GM21423 (cell line): ENCODE data around the gene NAPSA.
A peak's percentile ranks its signal among the peaks of the same experiment; 100 is the strongest.
"Not testable (repeated sequence)": the region's sequence is repeated elsewhere in the genome, so short reads cannot be mapped to it uniquely, and the experiment has no call there.

Experiments
- ATAC-seq: cut with Tn5 transposase; IDR thresholded peaks from one replicate; pipeline ENCODE4 v1.9.1; 2021; ENCODE audit warnings: mild to moderate bottlenecking, moderate library complexity; ENCODE audit not compliant: unreplicated experiment

NAPSA gene

DNA sequence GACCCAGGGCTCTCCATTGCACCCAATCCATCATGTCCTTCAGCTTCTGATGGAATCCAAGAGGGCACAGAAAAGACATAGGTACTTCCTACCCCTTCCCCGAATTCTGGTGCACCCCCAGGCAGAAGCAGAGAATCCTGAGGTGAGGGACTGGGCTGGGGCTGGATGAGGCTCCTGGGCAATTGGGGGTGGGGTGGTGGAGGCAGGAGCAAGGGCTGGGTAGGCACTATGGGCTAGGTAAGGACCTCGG is 33.5 kb downstream of the NAPSA start:
- no peak for ATAC-seq

DNA sequence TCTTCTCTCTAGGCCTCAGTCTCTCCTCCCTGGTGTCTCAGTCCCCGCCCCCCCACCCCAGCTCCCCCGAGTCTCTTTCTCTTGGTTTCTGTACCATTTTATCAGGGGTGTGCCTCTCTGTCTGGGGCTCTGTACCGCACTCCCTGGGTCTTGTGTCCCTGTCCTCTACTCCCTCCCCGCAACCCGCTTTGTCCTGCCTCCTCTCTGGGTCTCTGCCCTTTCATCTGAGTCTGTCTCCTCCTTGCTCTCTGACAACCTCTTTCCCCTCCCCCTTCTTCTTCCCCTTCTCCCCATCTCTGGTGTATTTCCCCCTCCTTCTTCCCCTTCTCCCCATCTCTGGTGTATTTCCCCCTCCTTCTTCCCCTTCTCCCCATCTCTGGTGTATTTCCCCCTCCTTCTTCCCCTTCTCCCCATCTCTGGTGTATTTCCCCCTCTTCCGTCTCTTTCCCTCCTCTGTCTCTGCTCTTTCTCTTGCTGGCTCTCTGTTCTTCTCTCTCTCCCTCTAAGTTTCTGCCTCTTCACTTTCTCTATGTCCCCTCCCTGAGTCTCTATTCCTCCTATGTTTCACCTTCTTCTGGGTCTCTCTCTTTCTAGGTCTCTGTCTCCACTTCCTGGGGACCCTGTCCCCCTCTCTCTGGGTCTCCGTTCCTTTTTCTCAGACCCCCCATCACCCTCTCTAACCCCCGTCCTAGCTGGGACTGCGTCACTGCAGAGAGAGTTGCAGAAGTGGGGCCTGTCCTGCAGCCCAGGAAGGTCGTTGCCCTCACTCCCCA is 34.0 kb downstream of the NAPSA start:
- no peak for ATAC-seq

DNA sequence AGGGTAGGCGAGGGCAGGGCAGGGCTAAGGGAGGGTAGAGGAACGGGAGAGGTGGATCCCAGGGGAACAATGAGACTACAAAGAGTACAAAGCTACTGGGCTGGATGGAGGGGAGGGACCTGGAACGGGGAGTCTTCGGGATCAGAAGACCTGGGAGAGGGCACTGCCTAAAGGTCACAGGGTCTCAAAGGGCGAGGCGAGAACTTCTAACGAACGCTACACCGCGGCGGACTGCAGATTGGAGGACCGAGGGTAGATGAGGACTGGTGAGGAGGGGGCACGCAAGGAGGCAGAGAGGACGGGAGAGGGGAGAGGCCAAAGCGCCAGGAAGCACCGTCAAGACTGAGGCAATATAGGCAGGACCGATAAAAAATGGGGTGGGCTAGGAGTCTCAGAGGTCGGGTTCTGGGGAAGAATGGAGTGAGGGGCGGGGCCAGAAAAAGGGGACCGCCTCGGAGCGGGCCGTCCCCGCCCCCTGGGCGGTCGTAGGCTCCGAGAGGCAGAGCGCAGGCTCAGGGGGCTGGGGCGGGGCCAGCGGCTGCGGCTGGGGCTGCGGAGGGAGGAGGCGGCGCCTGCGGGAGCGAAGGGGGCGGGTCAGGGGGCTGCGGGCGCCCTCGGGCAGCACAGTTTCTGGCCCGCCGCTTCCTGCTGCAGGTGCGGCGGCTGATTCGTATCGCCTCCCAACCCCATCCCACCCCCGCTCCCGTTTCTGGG is 34.9 kb downstream of the NAPSA start:
- peak; percentile 27 for ATAC-seq

DNA sequence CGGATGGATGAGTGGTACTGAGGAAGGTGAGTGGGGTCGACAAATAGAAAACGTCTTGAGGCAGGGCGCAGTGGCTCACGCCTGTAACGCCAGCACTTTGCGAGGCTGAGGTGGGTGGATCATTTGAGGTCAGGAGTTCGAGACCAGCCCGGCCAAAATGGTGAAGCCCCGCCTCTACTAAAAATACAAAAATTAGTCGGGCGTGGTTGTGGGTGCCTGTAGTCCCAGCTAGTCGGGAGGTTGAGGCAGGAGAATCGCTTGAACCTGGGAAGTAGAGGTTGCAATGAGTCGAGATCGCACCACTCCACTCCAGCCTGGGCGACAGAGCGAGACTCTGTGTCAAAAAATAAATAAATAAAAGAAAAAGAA is 35.5 kb downstream of the NAPSA start:
- ATAC-seq: not testable (repeated sequence)

DNA sequence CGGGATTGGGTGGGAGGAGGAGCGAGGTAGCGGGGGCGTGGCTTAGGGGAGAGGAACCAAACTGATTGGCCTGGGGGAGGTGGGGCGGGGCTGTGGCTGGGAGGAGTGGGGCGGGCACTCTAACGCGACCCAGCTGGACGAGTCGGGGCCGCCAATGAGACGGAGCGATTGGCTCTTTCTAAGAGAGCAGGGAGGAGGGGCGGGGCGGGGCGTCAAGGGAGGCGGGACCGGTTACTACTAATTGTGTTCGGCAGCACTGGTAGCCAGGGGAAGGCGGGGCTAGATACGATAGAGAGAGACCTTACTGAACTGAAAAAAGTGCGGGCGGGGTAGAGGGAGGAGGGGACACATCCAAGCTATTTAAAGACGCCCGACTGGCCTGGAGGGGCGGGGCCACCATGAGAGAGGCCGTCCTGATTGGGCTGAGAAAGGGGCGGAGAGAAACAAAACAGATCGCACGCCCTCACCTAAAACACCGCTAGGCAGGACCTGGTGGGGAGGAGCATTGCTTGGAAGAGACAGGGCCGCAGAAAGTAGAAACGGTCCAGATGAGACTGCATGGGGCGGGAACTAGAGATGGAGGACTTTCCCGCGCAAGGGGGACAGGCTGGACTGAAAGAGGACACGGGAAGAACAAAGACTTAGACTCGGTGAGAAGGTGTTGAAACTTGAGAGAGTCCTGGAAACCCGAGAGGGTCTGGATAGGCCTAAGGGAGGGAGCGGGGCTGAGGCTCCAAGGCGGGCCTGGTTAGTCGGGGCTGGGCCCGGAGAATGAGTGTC is 36.1 kb downstream of the NAPSA start, which contains the start of gene KCNC3:
Gene KCNC3 (minus strand): TSS at position 232 of the 780 bp plus-strand sequence. CDS start 295 bp downstream, outside the sequence.
- ATAC-seq: peak; percentile 44

DNA sequence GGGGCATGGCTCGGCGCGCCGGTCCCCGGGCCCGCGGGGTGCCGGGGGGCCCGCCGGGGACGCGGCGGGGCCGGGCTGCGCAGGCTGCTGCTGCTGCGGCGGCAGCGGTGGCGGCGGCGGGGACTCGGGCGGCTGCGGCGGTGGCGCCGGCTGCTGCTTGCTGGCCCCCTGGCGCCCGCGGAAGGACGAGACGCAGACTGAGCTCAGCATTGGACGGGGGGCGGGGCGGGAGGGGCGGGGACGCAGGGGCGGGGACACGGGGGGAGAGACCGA is 36.6 kb downstream of the NAPSA start:
- ATAC-seq: peak; percentile 10

DNA sequence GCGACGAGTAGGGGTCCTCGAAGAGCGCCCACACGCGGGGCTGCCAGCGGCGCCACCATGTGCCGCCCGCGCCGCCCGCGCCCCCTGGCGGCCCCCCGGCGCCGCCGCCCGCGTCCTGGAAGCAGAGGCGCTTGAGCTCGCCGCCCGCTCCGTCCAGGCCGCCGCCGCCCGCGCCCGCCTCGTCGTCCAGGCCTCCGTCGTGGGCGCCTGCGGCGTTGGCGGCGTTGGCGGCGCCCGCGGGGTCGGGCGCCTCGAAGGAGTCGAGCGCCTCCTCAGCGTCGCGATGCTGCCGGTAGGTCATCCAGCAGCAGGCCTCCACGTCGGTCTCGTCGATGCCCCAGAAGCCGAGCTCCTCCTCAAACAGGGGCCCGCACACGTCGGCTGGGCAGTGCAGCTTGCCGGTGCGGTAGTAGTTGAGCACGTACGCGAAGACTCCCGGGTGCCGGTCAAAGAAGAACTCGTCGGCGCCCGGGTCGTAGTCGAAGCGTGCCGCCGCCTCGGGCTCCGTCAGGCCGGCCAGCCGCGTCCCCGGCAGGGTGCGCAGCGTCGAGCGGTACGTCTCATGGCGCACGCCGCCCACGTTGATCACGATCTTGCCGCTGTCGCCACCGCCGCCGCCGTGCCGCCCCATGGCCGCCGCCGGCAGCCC is 37.1 kb downstream of the NAPSA start:
- ATAC-seq: no peak

DNA sequence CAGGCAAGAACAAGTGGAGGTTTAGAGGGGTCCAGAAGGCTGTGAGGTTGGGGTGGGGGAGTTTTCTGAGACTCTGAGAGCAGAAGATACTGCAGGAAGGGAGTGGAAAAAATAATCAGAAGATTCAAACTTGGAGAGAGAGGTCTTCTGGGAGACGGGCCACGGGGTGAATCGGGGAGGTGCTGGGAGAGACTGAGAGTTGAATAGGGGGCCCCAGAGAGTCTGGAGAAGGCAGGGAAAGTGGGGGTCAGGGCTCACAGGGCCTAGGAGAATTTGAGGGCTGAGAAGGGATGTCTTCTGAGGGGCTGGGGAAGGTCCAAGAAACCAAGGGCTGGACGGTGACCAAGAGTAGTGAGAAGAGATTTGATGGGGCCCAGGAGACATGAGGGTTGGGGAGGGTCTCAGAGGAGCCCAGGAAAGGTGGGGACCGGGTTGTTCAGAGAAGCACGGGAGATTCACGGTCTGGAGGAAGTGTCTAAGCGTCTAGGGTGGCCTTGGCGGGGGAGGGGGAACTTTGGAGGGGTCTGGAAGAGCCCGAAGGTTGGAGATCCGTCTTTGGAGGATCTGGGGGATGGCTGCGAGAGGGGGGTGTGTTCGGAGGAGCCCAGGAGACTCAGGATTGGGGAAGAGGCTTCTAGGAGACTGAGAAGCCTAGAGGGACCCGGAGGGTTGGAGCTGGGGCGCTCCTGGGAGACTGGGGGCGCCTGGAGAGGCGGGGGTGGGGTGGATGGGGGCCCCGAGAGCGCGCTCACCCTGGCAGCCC is 37.8 kb downstream of the NAPSA start:
- ATAC-seq: no peak

DNA sequence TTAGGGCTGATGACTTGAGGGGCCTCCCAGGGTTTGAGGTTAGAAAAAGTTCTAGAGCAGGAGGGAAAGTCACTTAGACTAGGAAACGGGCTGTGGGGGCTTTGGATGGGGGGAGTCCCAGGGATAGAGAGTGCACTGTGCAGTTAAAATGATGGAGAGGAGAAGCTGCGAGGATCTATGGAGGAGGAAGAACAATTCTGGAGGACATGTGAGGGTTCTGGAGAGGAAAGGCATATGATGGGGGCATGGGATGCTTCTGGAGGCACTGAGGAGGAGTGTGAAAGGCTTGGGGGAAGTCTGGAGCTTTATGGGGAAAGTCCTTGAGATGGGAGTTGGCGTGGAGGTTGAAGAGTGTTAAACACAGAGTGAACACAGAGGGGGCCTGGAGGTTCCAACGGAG is 38.4 kb downstream of the NAPSA start:
- no peak for ATAC-seq

DNA sequence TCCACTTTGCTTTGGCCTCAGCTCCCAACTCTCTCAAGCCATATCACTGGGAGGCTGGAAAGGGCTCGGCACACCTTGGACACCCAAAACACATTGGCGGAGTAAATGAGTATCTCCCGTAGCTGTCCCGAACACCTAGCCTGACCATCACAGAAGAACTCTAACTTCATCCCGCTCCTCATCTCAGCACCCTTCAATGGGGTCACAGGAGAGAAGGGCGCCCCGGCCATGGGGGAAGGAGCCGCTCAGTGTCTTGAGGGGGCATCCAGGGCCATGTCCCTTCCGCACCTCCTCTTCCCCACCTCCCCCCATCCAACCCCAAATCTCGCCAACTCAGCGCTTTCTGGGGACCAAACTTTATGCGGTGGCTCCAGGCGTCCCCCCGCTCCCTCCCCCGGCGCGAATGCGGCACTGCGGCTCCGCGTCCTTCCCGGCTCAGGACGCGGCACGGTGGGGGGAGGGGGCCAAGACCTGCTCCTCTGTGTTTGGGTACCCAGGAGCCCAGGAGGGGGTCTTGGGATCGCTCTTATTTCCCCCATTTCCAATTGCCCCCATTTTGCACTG is 39.3 kb downstream of the NAPSA start:
- ATAC-seq: no peak

DNA sequence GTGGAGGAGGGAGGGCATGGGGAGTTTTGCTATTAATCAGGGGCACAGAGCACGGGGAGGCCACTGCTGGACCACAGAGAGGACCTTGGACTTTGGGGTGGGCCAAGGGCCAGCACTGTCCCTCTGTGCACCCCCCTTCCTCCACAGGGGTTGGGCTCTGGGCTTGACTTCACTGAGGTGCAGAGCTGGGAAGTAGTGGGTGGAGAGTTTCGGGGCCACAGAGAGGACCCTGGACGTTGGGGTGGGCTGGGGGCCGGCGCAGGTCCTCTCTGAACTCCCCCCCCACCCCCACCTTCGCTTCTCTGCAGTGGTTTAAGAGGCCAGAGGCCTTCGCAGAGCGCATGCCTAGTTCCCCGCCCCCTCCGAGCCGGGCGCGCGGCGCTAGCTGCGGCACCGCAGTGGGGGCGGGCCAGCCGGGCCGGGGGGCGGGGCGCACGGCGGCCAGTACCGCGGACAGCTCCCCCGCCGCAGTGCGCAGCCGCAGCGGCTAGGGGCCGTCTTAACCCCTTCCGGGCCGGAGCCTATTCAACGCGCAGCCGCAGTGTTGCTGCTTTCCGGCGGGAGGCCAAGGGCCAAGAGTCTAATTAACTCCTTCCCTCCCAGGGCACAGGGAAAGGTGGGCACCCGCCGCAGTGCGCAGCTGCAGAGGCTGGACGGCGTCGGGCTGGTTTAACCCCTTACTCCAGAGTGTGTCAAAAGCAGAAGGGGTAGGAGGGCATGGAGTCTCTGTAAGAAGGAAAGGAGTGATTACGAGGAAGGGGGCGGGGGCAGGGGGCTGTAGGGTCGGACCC is 39.9 kb downstream of the NAPSA start:
- no peak for ATAC-seq

DNA sequence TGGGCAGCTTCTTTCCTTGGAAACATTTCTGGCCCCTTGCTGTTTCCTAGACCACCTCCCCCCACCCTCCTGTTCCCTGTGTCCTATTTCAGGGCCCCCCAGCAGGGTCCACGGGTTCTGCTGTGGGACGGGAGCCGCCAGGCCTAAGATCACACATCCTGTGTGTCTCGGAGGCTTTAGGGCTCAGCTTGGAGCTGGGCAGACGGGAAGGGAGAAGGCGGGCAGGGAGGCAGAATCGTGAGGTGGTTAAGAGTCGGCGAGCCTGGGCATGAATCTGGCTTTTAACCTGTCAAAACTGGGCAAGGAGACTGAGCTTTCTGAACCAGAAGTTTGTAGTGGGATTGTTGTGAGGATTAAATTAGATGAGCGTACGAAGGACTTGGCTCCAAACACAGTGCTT is 41.1 kb downstream of the NAPSA start:
- ATAC-seq: no peak

DNA sequence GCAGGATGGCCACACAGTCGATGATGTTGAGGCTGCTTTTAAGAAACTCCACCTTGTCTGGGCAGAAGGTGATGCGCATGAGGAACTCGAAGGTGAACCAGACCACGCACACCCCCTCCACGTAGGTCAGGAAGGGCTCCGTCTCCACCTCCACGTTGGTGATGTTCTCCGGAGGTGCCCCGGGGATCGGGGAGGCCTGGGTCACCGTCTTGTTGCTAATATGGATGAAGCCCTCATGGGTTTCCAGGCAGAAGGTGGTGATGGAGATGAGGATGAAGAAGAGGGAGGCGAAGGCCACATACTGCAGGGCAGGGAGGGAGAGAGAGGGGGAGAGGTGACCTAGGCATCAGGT is 41.7 kb downstream of the NAPSA start:
- no peak for ATAC-seq

DNA sequence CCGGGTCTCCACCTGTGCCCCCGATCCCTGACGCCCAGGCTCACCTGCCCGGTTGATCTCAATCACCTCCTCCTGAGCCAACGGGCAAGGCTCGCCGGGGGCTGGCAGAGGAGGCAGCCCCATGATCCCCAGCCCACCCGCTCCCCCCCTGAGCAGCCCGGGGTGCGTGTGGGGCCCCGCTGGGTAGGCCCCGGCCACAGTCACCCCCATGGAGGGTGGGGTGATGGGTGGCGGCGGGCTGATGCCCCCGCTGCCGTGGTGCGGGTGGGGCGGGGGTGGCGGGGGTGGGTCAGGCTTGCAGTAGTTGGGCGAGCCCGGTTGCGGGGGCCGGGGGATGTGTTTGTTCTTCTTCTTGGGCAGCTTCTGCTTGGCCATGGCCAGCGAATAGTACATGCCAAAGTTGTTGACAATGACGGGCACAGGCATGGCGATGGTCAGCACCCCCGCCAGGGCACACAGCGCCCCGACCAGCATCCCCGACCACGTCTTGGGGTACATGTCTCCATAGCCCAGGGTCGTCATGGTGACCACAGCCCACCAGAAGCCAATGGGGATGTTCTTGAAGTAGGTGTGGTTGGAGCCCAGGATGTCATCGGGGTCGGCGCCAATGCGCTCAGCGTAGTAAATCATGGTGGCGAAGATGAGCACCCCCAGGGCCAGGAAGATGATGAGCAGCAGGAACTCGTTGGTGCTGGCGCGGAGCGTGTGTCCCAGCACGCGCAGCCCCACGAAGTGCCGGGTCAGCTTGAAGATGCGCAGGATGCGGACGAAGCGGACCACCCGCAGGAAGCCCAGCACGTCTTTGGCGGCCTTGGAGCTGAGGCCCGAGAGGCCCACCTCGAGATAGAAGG is 42.3 kb downstream of the NAPSA start:
- ATAC-seq: no peak

DNA sequence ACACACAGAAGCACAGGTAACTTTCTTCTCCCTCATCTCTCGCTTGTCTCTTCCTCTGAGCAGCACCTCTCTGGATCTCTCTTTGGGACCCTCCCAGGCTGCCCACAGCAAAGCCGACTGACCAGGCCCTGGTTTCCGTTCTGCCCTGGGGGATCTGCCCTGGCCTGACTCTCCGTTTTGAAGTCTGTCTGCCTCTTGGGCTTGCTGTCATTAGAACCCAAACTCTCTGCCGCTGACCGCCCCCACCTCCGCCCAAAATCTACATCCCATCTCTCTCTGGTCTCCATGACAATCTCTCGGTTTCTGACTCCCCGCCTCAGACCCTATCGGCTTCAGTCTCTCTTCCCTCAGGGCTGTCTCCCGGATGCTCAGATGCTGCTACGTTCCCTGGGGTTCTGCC is 43.2 kb downstream of the NAPSA start:
- ATAC-seq: no peak

DNA sequence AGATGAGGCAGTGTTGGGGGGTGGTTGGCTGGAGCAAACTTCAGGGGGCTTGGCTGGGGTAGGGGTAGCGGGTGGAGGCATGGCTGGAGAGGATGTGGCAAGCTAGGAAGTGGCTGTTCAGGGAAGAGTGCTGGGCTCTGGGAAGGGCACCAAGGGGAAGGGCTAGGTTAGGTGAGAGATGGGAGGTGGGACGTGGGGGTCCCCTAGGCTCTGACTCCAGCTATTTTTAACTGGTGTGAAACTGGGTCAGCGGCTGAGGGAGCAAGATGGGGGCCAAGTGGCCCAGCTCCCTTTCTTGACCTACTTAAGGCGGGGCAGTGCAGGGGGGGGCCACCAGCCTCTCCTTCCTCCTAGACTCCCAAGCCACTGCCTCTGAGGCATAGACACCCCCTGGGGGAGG is 43.6 kb downstream of the NAPSA start:
- no peak for ATAC-seq

DNA sequence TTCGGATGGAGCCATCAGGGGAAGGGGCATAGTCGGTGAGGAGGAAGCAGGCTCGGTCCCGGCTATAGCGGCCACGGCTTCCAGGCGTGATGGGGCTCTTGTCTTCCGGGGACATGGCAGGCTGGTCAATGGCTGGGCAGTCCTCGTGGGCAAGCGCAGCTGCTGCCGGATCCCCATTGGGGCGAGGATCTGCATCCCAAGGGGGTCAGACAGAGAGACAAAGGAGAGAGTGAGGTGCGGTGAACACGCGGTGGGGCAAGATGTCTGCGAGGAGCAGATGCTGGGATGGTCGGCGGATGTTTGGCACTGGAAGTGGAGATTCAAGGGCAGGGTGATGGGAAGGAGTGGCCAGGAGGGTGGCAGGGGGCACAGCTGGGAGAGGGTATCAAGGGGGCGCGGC is 44.8 kb downstream of the NAPSA start:
- ATAC-seq: no peak

DNA sequence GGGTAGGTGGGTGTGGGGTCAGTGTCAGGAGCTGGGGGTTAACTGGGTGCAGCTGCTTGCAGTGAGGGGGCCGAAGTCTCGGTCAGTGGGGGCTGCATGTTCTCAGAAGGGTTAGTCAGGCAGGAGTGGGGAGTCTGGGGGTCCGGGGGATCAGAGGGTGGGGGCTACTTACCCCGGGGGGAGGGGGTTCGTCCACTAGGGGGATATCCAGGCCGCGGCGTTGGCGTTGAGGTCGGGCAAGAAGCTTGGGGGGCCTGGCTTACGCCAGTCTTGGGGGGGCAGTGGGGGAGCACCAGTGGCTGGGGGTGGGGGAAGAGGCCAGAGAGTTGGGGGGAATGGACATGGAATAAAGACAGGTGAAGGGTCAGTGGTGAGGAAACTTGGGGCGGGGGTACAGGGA is 45.4 kb downstream of the NAPSA start:
- no peak for ATAC-seq

DNA sequence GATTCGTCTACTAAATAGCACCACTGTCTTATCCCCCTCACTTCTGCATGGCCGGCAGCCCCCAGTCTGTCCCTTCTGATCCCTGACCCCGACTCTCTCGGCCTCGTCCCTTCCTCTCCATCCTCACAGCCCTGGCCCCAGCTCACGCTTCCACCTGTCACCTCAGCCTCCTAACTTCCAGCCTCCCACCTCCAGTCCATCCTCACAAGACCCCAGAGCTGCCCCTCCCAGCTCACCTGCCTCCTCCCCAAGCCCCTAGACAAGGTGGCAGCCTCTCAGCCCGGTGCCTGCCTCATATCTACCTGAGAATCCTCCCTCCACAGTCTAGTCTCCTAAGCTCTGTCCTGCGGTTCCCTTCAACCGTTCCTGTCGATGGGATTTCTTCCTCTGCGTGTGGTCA is 46.3 kb downstream of the NAPSA start:
- no peak for ATAC-seq
